Measurements from ENCODE around the gene MX1.

Gene MX1

GRCh38 chr21:41425954-41426675 lies at the start of gene MX1:
Gene MX1, plus strand, starts transcription at chr21:41426239. Its CDS starts 5,832 bp downstream, at chr21:41432071.
- no peak for DNase-seq (ENCODE audit: low spot score)

GRCh38 chr21:41377715-41378114 lies 48.3 kb upstream of the MX1 start:
- no peak for DNase-seq (ENCODE audit: low spot score)

GRCh38 chr21:41378849-41379248 lies 47.2 kb upstream of the MX1 start:
- DNase-seq (ENCODE audit: low spot score) = no peak

- DNase-seq (ENCODE audit: low spot score) = no peak
Measured at GRCh38 chr21:41379901-41380300, 46.1 kb upstream of the MX1 start.

GRCh38 chr21:41381731-41382130 lies 44.3 kb upstream of the MX1 start:
- DNase-seq (ENCODE audit: low spot score) = no peak

- no peak for DNase-seq (ENCODE audit: low spot score)
Measured at GRCh38 chr21:41387042-41387819, 38.8 kb upstream of the MX1 start.

- DNase-seq (ENCODE audit: low spot score) = no peak
Measured at GRCh38 chr21:41387824-41388223, 38.2 kb upstream of the MX1 start.

GRCh38 chr21:41388259-41388658 lies 37.8 kb upstream of the MX1 start:
- DNase-seq (ENCODE audit: low spot score) = no peak

- DNase-seq (ENCODE audit: low spot score) = no peak
Measured at GRCh38 chr21:41390043-41390639, 35.9 kb upstream of the MX1 start.

GRCh38 chr21:41393876-41394465 lies 32.1 kb upstream of the MX1 start:
- no peak for DNase-seq (ENCODE audit: low spot score)

- DNase-seq (ENCODE audit: low spot score) = no peak
Measured at GRCh38 chr21:41396558-41397075, 29.4 kb upstream of the MX1 start.

- DNase-seq (ENCODE audit: low spot score) = no peak
Measured at GRCh38 chr21:41397471-41397891, 28.6 kb upstream of the MX1 start.

GRCh38 chr21:41398251-41398650 lies 27.8 kb upstream of the MX1 start:
- DNase-seq (ENCODE audit: low spot score) = no peak

GRCh38 chr21:41398831-41399230 lies 27.2 kb upstream of the MX1 start:
- no peak for DNase-seq (ENCODE audit: low spot score)

GRCh38 chr21:41399246-41399800 lies 26.7 kb upstream of the MX1 start:
- DNase-seq (ENCODE audit: low spot score) = no peak

GRCh38 chr21:41402231-41402630 lies 23.8 kb upstream of the MX1 start:
- no peak for DNase-seq (ENCODE audit: low spot score)

- DNase-seq (ENCODE audit: low spot score) = no peak
Measured at GRCh38 chr21:41402796-41403195, 23.2 kb upstream of the MX1 start.

GRCh38 chr21:41403331-41403730 lies 22.7 kb upstream of the MX1 start:
- no peak for DNase-seq (ENCODE audit: low spot score)

- no peak for DNase-seq (ENCODE audit: low spot score)
Measured at GRCh38 chr21:41403966-41404365, 22.1 kb upstream of the MX1 start.

GRCh38 chr21:41405321-41405720 lies 20.7 kb upstream of the MX1 start:
- DNase-seq (ENCODE audit: low spot score) = no peak

- no peak for DNase-seq (ENCODE audit: low spot score)
Measured at GRCh38 chr21:41406340-41406739, 19.7 kb upstream of the MX1 start.

Data from D341Med (cell line).